MCF 10A (cell line): Measurements from ENCODE around the gene APBA2. TPM values are rescaled to one million over a fixed set of nuclear protein-coding genes. Genes with fewer than 3 reads are reported as not detected.

ENCODE experiments used
- BruUV-seq: library from RNA; stranded (reverse); fragments of 400-500 nt; replicated peaks from 2 replicates; lab custom pipeline; 2021; lab: Mats Ljungman, UMichigan
- CTCF ChIA-PET: fragments of 300-600 bp; sonication (Branson Sonifier 250); formaldehyde crosslinking; extraction: SDS; loops from one replicate; lab custom pipeline; 2021; ENCODE audit warnings: antibody characterized with exemption, inconsistent platforms; lab: Yijun Ruan, JAX
- POLR2A ChIA-PET: fragments of 300-600, 350-650 bp; sonication (Branson Sonifier 250); formaldehyde crosslinking; extraction: SDS; loops from one replicate; lab custom pipeline; 2020; ENCODE audit warnings: antibody characterized with exemption, inconsistent platforms; lab: Yijun Ruan, JAX
- DNase-seq: peaks from one replicate; pipeline ENCODE4 v3.0.0-alpha.2; 2018; ENCODE audit not compliant: unreplicated experiment
- H3K27ac Mint-ChIP-seq: one replicate; pipeline ENCODE4 v1.8.0; 2022; ENCODE audit warnings: mild to moderate bottlenecking, low read depth, mixed read lengths; ENCODE audit not compliant: unreplicated experiment
- H3K27me3 Mint-ChIP-seq: one replicate; pipeline ENCODE4 v1.8.0; 2022; ENCODE audit warnings: mixed read lengths; ENCODE audit not compliant: insufficient read depth, unreplicated experiment
- H3K36me3 Mint-ChIP-seq: one replicate; pipeline ENCODE4 v1.8.0; 2022; ENCODE audit warnings: mild to moderate bottlenecking, moderate library complexity, mixed read lengths; ENCODE audit not compliant: insufficient read depth, unreplicated experiment
- H3K4me1 Mint-ChIP-seq: one replicate; pipeline ENCODE4 v1.8.0; 2022; ENCODE audit warnings: mixed read lengths; ENCODE audit not compliant: insufficient read depth, unreplicated experiment
- H3K4me3 Mint-ChIP-seq: one replicate; pipeline ENCODE4 v1.8.0; 2022; ENCODE audit warnings: mild to moderate bottlenecking, moderate library complexity, mixed read lengths; ENCODE audit not compliant: unreplicated experiment
- H3K9me3 Mint-ChIP-seq: one replicate; pipeline ENCODE4 v1.8.0; 2022; ENCODE audit warnings: mixed read lengths; ENCODE audit not compliant: unreplicated experiment
- intact Hi-C: fragments of 100-400 bp; cut with micrococcal nuclease; formaldehyde crosslinking; loops from 2 replicates; pipeline ENCODE4 v1.14.1; 2022
- total RNA-seq: library from RNA; stranded (reverse); gene quantifications from 2 replicates; pipeline ENCODE4 v1.2.3, GENCODE V29; 2022
- TF ChIP-seq, protein P1 (sequence below): fragments of 200-600 bp; IDR thresholded peaks from one replicate; pipeline ENCODE4 v1.8.0; 2022; ENCODE audit warnings: antibody characterized with exemption, mild to moderate bottlenecking; ENCODE audit not compliant: unreplicated experiment

Gene APBA2
- total RNA-seq, 1 experiment from 2014 or later, result not detected

DNA sequence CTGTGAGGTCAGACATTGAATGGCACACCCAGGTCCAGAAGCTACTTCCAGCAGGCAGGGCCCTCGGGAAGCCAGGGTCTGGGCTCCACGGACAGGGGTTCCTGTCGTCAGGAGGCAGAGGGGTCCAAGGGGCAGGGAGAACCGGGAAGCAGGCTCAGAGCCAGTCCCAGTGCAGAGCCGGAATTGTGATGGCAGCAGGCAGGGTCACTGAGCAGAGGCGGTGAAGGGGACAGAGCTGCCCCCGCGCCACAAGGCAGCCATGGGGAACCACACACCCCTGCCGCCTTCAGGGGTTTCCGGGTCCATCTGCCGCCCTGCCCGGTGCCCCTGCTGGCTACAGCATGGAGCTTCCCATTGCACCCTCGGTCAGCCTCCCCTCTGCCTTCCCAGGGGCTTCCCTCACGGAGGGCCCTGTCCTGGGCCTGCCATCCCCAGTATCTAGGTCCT lies 247.0 kb downstream of the APBA2 start:
- ChIA-PET POLR2A (no interaction called here), CTCF (no interaction called here)
- intact Hi-C loops, result no loop called here
- H3K36me3 Mint-ChIP-seq, result no peaks in the 10 kb centered on the region
- peaks cover 5% of the 10 kb centered on the region for H3K4me1 Mint-ChIP-seq
- no peaks in the 10 kb centered on the region for H3K9me3 Mint-ChIP-seq
- DNase-seq, result no peak
- TF ChIP-seq, protein P1, sequence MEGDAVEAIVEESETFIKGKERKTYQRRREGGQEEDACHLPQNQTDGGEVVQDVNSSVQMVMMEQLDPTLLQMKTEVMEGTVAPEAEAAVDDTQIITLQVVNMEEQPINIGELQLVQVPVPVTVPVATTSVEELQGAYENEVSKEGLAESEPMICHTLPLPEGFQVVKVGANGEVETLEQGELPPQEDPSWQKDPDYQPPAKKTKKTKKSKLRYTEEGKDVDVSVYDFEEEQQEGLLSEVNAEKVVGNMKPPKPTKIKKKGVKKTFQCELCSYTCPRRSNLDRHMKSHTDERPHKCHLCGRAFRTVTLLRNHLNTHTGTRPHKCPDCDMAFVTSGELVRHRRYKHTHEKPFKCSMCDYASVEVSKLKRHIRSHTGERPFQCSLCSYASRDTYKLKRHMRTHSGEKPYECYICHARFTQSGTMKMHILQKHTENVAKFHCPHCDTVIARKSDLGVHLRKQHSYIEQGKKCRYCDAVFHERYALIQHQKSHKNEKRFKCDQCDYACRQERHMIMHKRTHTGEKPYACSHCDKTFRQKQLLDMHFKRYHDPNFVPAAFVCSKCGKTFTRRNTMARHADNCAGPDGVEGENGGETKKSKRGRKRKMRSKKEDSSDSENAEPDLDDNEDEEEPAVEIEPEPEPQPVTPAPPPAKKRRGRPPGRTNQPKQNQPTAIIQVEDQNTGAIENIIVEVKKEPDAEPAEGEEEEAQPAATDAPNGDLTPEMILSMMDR, result no peak
- BruUV-seq, result no TSS peak
- H3K27ac Mint-ChIP-seq, result no peak overlapping the region
- H3K27me3 Mint-ChIP-seq, result peaks cover 23% of the 10 kb centered on the region
- H3K4me3 Mint-ChIP-seq, result no peak overlapping the region

DNA sequence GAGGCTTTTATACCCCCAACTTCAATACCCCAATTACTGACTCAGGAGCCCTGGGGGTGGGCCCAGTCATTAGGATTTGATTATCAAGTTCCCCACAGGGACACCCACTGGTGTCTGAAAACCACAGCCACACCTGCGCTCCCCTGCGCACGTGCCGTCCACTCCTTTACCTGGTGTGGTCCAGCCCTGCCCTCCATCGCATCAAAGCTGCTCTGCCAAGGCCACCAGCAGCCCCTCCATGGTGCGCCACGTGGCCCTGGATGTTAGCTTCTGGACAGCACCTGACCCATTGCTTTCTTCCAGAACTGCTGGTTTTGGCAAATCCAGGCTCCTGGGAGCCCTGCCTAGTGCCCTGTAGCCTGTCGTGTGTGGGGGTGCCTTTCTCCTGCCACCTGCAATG lies 247.5 kb downstream of the APBA2 start:
- H3K36me3 Mint-ChIP-seq, result no peaks in the 10 kb centered on the region
- ChIA-PET POLR2A (no interaction called here), CTCF (no interaction called here)
- no TSS peak for BruUV-seq
- peaks cover 23% of the 10 kb centered on the region for H3K27me3 Mint-ChIP-seq
- intact Hi-C loops, result no loop called here
- H3K4me1 Mint-ChIP-seq, result peaks cover 5% of the 10 kb centered on the region
- no peaks in the 10 kb centered on the region for H3K9me3 Mint-ChIP-seq
- TF ChIP-seq, protein P1, result no peak
- H3K27ac Mint-ChIP-seq, result no peak overlapping the region
- no peak overlapping the region for H3K4me3 Mint-ChIP-seq
- no peak for DNase-seq

DNA sequence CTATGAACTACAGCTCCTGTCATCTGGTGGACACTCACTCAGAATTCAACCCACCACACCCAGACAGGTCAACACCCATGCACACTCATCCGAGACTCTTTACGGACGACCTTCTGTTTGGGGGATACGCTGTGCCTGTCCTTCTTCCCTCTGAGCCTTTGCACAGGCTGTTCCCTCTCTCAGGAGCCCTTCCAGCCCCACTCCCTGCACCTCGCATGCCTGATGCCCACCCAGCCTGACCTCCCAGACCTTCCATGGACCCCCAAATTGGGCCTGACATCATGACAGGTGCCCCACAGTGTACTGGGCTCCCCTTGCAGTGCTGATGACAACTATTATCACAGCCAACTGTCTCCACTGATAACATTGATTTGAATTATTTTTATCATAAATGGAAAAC lies 248.0 kb downstream of the APBA2 start:
- TF ChIP-seq, protein P1, result no peak
- intact Hi-C loops, result no loop called here
- ChIA-PET POLR2A (no interaction called here), CTCF (no interaction called here)
- H3K4me1 Mint-ChIP-seq, result peaks cover 5% of the 10 kb centered on the region
- H3K4me3 Mint-ChIP-seq, result no peak overlapping the region
- DNase-seq, result no peak
- H3K36me3 Mint-ChIP-seq, result no peaks in the 10 kb centered on the region
- BruUV-seq, result no TSS peak
- H3K9me3 Mint-ChIP-seq, result no peaks in the 10 kb centered on the region
- H3K27ac Mint-ChIP-seq, result no peak overlapping the region
- H3K27me3 Mint-ChIP-seq, result peaks cover 23% of the 10 kb centered on the region

DNA sequence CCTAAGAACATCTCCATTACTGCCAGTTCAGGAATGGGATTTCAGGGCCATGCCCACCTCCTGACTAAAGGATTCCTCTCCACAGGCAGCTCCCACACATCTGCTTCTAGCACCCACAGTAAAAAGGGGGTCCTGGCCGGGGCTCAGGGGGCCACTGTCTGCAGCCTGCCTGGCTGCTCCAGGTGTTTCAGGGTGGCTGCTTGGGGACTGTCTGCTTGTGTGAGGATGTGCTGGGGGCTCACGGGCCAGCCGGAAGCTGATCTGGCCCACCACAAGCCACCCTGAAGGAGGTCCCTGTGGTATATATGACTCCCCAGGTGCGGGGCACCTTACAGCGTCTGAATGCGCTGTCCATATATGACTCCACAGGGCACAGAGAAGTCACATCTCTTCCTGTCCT lies 248.5 kb downstream of the APBA2 start:
- H3K4me1 Mint-ChIP-seq, result peaks cover 5% of the 10 kb centered on the region
- H3K27ac Mint-ChIP-seq, result no peak overlapping the region
- intact Hi-C loops, result no loop called here

More for the DNA sequence above, 248.5 kb downstream of the APBA2 start:
- DNase-seq, result no peak
- peaks cover 23% of the 10 kb centered on the region for H3K27me3 Mint-ChIP-seq
- ChIA-PET POLR2A (no interaction called here), CTCF (no interaction called here)
- no peaks in the 10 kb centered on the region for H3K9me3 Mint-ChIP-seq
- no peaks in the 10 kb centered on the region for H3K36me3 Mint-ChIP-seq
- TF ChIP-seq, protein P1, result no peak
- no TSS peak for BruUV-seq
- H3K4me3 Mint-ChIP-seq, result no peak overlapping the region
